ENCODE measurements around the gene GORASP1.
"Not testable (repeated sequence)": the region's sequence is repeated elsewhere in the genome, so short reads cannot be mapped to it uniquely, and the experiment has no call there.

GORASP1 gene

GRCh38 chr3:39062180-39062579 is 45.2 kb downstream of the GORASP1 start:
- DNase-seq, result no peak

GRCh38 chr3:39061228-39061627 is 46.2 kb downstream of the GORASP1 start:
- not testable (repeated sequence) for DNase-seq

- DNase-seq, result no peak
Observed at GRCh38 chr3:39056151-39056550, 51.3 kb downstream of the GORASP1 start.

- DNase-seq, result no peak
Observed at GRCh38 chr3:39053696-39054095, 53.7 kb downstream of the GORASP1 start.

- peak in 1 of 2 donors; percentile 33 for DNase-seq
Observed at GRCh38 chr3:39052583-39052982, 54.8 kb downstream of the GORASP1 start.

- DNase-seq, result peak; percentile 94 to 95
Observed at GRCh38 chr3:39051649-39052561, 55.5 kb downstream of the GORASP1 start, which contains the start of the genes SCN11A and WDR48. TSS of gene SCN11A (minus strand) at chr3:39051944. CDS start at chr3:38950362, 101,582 bp downstream. TSS of gene WDR48 (plus strand) at chr3:39052016. CDS start at chr3:39052026, 10 bp downstream.

GRCh38 chr3:39050029-39050428 is 57.4 kb downstream of the GORASP1 start:
- no peak for DNase-seq
